MCF 10A (cell line): Measurements from ENCODE around the gene ARHGAP12. TPM values are rescaled to one million over a fixed set of nuclear protein-coding genes. Genes with fewer than 3 reads are reported as not detected.

ENCODE experiments used
- BruUV-seq: library from RNA; stranded (reverse); fragments of 400-500 nt; replicated peaks from 2 replicates; lab custom pipeline; 2021; lab: Mats Ljungman, UMichigan
- CTCF ChIA-PET: fragments of 300-600 bp; sonication (Branson Sonifier 250); formaldehyde crosslinking; extraction: SDS; loops from one replicate; lab custom pipeline; 2021; ENCODE audit warnings: antibody characterized with exemption, inconsistent platforms; lab: Yijun Ruan, JAX
- POLR2A ChIA-PET: fragments of 300-600, 350-650 bp; sonication (Branson Sonifier 250); formaldehyde crosslinking; extraction: SDS; loops from one replicate; lab custom pipeline; 2020; ENCODE audit warnings: antibody characterized with exemption, inconsistent platforms; lab: Yijun Ruan, JAX
- DNase-seq: peaks from one replicate; pipeline ENCODE4 v3.0.0-alpha.2; 2018; ENCODE audit not compliant: unreplicated experiment
- H3K27ac Mint-ChIP-seq: one replicate; pipeline ENCODE4 v1.8.0; 2022; ENCODE audit warnings: mild to moderate bottlenecking, low read depth, mixed read lengths; ENCODE audit not compliant: unreplicated experiment
- H3K27me3 Mint-ChIP-seq: one replicate; pipeline ENCODE4 v1.8.0; 2022; ENCODE audit warnings: mixed read lengths; ENCODE audit not compliant: insufficient read depth, unreplicated experiment
- H3K36me3 Mint-ChIP-seq: one replicate; pipeline ENCODE4 v1.8.0; 2022; ENCODE audit warnings: mild to moderate bottlenecking, moderate library complexity, mixed read lengths; ENCODE audit not compliant: insufficient read depth, unreplicated experiment
- H3K4me1 Mint-ChIP-seq: one replicate; pipeline ENCODE4 v1.8.0; 2022; ENCODE audit warnings: mixed read lengths; ENCODE audit not compliant: insufficient read depth, unreplicated experiment
- H3K4me3 Mint-ChIP-seq: one replicate; pipeline ENCODE4 v1.8.0; 2022; ENCODE audit warnings: mild to moderate bottlenecking, moderate library complexity, mixed read lengths; ENCODE audit not compliant: unreplicated experiment
- H3K9me3 Mint-ChIP-seq: one replicate; pipeline ENCODE4 v1.8.0; 2022; ENCODE audit warnings: mixed read lengths; ENCODE audit not compliant: unreplicated experiment
- intact Hi-C: fragments of 100-400 bp; cut with micrococcal nuclease; formaldehyde crosslinking; loops from 2 replicates; pipeline ENCODE4 v1.14.1; 2022
- total RNA-seq: library from RNA; stranded (reverse); gene quantifications from 2 replicates; pipeline ENCODE4 v1.2.3, GENCODE V29; 2022
- TF ChIP-seq, protein P1 (sequence below): fragments of 200-600 bp; IDR thresholded peaks from one replicate; pipeline ENCODE4 v1.8.0; 2022; ENCODE audit warnings: antibody characterized with exemption, mild to moderate bottlenecking; ENCODE audit not compliant: unreplicated experiment

Gene ARHGAP12
- total RNA-seq, 1 experiment from 2014 or later: 26.0 TPM

DNA sequence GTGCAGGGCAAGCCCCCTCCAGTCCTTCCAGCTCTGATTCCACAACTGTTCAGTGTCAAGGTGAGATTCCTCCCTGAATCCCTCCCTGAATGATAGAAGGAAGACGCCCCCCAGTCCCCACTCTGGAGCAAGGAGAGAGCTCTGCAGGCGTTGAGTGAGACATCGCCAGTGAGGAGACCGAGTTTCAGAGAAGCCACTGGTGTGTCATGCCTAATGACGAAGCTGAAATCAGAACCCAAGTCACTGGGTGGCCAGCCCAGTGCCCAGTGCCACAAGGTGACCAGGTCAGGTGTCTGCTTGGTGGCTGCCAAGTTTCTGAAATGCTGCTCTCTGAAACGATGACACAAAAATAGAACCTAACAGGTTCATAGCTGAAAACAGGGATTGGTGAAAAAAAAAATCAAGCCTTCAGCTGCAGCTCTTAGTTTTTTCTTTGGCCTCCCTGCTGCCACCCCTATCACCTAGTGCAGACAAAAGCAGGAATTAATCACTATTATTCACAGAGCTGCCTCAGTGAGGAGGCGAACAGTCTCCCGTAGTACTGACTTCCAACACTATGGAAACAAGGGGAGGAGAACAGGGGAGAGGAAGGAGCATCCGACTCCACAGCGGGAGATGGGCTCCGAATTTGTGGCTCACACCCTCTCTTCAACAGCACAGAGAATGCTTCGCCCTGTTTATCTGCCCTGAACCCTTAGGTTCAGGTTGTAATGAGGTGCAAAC lies 153.5 kb downstream of the ARHGAP12 start:
- no peak overlapping the region for H3K27ac Mint-ChIP-seq
- POLR2A ChIA-PET: interaction anchor here (0.6 to 1.6 kb wide), 2 partner anchors 12 to 147 kb away, joined by 3 read pairs; no protein-coding TSS in a partner anchor
- no peak for DNase-seq
- no peaks in the 10 kb centered on the region for H3K27me3 Mint-ChIP-seq
- intact Hi-C loops: no loop called here
- H3K36me3 Mint-ChIP-seq: no peaks in the 10 kb centered on the region
- CTCF ChIA-PET: interaction anchor here (0.6 kb wide), 1 partner anchor 1064 kb away, joined by 3 read pairs; no protein-coding TSS in a partner anchor
- H3K9me3 Mint-ChIP-seq: no peaks in the 10 kb centered on the region
- no peak overlapping the region for H3K4me3 Mint-ChIP-seq
- TF ChIP-seq, protein P1, sequence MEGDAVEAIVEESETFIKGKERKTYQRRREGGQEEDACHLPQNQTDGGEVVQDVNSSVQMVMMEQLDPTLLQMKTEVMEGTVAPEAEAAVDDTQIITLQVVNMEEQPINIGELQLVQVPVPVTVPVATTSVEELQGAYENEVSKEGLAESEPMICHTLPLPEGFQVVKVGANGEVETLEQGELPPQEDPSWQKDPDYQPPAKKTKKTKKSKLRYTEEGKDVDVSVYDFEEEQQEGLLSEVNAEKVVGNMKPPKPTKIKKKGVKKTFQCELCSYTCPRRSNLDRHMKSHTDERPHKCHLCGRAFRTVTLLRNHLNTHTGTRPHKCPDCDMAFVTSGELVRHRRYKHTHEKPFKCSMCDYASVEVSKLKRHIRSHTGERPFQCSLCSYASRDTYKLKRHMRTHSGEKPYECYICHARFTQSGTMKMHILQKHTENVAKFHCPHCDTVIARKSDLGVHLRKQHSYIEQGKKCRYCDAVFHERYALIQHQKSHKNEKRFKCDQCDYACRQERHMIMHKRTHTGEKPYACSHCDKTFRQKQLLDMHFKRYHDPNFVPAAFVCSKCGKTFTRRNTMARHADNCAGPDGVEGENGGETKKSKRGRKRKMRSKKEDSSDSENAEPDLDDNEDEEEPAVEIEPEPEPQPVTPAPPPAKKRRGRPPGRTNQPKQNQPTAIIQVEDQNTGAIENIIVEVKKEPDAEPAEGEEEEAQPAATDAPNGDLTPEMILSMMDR: no peak
- no TSS peak for BruUV-seq
- H3K4me1 Mint-ChIP-seq: no peaks in the 10 kb centered on the region

DNA sequence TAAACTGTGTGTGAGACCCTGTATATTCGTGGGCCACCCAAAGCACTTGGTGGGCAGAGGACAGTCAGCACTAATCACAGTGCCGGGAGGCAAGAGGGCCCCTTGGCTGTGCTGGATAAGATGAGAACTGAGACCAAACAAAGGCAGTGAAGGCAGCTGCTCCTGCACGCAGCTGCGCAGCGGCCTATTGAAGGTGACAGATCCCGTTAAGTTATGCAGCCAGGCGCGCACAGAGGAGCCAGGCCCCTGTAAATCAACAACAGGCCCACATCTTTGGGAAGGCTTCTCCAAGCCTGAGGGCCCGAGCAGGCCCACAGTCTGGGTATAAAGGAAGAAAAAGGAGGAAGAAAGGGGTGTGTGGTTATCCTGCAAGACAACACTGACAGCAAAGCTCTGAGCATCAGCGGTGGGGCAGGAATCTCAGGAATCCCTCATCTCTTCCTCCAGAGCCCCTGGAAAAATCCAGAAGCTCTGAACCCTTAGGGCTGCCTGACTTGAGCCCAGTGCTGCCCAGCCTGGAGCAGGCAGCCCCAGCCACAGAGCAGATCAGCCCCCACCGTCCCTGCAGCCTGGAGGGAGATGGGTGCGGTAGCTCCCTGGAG lies 154.2 kb downstream of the ARHGAP12 start:
- BruUV-seq: no TSS peak
- CTCF ChIA-PET: no interaction called here
- peaks cover 2% of the 10 kb centered on the region for H3K4me1 Mint-ChIP-seq
- intact Hi-C loops: no loop called here
- DNase-seq: no peak
- H3K27me3 Mint-ChIP-seq: no peaks in the 10 kb centered on the region
- TF ChIP-seq, protein P1: no peak
- H3K4me3 Mint-ChIP-seq: no peak overlapping the region
- H3K36me3 Mint-ChIP-seq: no peaks in the 10 kb centered on the region
- H3K9me3 Mint-ChIP-seq: no peaks in the 10 kb centered on the region
- POLR2A ChIA-PET: interaction anchor here (0.6 to 1.6 kb wide), 2 partner anchors 12 to 146 kb away, joined by 3 read pairs; no protein-coding TSS in a partner anchor
- no peak overlapping the region for H3K27ac Mint-ChIP-seq

DNA sequence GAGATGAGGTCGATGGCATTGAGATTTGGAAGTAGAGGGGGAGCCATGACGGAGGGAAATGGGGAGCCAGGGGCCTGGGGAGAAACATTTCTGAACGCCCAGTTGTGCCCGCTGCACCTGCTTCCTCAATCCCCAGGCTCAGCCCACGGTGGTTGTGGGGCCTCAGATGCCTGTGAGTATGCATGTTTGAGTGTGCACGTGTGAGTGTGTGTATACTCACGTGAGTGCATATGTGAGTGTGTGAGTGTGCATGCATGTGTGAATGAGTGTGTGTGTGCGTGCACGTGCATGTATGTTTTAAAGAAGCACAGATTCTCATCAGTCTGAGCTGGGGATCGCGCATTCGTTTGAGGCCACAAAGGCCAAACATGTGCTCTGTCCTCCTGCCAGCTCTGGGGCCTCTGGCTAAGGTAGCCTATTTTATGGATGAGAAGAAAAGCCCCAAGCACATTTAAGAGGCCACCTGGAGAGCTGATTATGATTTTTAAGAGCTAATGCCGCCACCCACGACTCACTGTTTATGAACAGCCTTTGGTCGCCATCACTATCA lies 154.8 kb downstream of the ARHGAP12 start:
- BruUV-seq: no TSS peak
- H3K4me1 Mint-ChIP-seq: peaks cover 6% of the 10 kb centered on the region
- H3K27me3 Mint-ChIP-seq: no peaks in the 10 kb centered on the region
- no peak overlapping the region for H3K27ac Mint-ChIP-seq
- CTCF ChIA-PET: no interaction called here
- no peak overlapping the region for H3K4me3 Mint-ChIP-seq
- no peak for DNase-seq
- H3K9me3 Mint-ChIP-seq: no peaks in the 10 kb centered on the region
- intact Hi-C loops: no loop called here
- TF ChIP-seq, protein P1: no peak
- no peaks in the 10 kb centered on the region for H3K36me3 Mint-ChIP-seq
- POLR2A ChIA-PET: interaction anchor here (1.6 kb wide), 1 partner anchor 13 kb away, joined by 3 read pairs; no protein-coding TSS in a partner anchor

DNA sequence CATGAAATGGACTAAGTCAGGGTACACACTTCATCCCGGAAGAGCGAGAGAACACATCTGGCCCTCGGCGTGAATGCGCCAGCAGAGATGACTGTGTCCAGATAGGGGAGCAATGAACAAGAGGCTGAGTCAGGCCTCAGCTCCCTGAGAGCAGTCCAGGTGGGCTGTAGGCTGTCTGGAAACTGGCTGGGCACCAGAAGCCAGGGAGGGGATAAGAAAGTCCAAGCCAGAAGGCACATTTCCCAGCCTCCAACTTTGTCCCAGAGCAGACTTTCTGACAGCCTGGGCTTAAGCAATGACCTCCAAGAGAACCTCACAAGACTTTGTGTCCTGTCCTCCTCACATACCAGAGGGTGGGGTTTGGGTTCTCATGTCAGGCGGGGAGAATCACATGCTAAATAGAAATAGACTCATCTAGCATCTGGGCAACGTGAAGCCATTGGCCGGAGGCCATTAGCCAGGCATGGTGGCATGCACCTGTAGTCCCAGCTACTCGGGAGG lies 157.2 kb downstream of the ARHGAP12 start:
- Mint-ChIP-seq H3K4me3 (no peak overlapping the region), H3K27me3 (no peaks in the 10 kb centered on the region), H3K4me1 (peaks cover 11% of the 10 kb centered on the region), H3K9me3 (no peaks in the 10 kb centered on the region), H3K36me3 (no peaks in the 10 kb centered on the region), H3K27ac (no peak overlapping the region)
- ChIA-PET POLR2A (no interaction called here), CTCF (no interaction called here)
- no TSS peak for BruUV-seq
- no peak for DNase-seq
- intact Hi-C loops: no loop called here
- TF ChIP-seq, protein P1: no peak
